Measurements from ENCODE around the gene FREM2.

FREM2 gene

DNA sequence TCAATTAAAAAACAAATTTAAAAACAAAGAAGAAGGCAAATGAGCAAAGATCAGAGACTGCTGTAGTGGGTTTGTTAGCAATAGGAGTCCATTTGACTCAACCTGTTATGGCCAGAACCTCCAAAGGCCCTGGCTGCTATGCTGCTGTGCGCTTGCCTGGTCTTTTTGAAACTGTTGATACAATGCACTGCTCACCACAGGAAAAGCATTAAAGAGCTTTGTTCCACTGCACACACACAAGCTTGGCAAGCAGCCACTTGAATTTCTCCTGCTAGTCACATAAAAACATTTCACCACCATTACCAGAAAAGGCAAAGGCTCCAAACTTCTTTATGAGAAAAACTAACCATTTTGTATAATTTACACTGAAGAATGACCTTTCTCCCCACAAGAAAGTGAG, 132.2 kb downstream of the FREM2 start:
- H3K4me3 Mint-ChIP-seq, result no peak overlapping the region
- no peaks in the 10 kb centered on the region for H3K9me3 Mint-ChIP-seq (ENCODE audit: low read depth)
- H3K4me1 Mint-ChIP-seq (ENCODE audit: low read depth), result no peaks in the 10 kb centered on the region
- no peaks in the 10 kb centered on the region for H3K36me3 Mint-ChIP-seq
- no peaks in the 10 kb centered on the region for H3K27me3 Mint-ChIP-seq
- H3K27ac Mint-ChIP-seq, result no peak overlapping the region

DNA sequence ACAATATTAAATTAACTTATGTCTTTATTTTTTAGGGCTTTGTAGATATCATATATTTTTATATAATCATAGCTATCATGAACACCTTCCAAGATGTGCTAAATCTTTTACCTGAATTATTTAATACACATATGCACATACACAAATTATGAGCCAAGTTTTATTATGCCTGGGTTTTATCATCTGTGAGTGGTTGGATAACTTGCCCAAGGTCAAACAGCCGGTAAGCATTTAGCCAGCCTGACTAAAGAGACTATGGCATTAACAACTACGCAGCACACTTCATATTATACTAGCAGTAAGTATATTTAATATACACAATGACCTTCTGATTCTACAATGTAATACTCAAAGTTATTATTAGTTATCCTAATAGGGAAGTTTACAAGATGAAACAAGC, 132.7 kb downstream of the FREM2 start:
- H3K9me3 Mint-ChIP-seq (ENCODE audit: low read depth), result no peaks in the 10 kb centered on the region
- no peaks in the 10 kb centered on the region for H3K36me3 Mint-ChIP-seq
- H3K4me3 Mint-ChIP-seq, result no peak overlapping the region
- H3K27ac Mint-ChIP-seq, result no peak overlapping the region
- no peaks in the 10 kb centered on the region for H3K4me1 Mint-ChIP-seq (ENCODE audit: low read depth)
- H3K27me3 Mint-ChIP-seq, result no peaks in the 10 kb centered on the region

GRCh38 chr13:38821770-38822551, 135.1 kb downstream of the FREM2 start:
- Mint-ChIP-seq H3K27ac (no peak overlapping the region), H3K9me3 (ENCODE audit: low read depth) (no peaks in the 10 kb centered on the region), H3K27me3 (no peaks in the 10 kb centered on the region), H3K4me1 (ENCODE audit: low read depth) (no peaks in the 10 kb centered on the region), H3K36me3 (no peaks in the 10 kb centered on the region), H3K4me3 (no peak overlapping the region)

DNA sequence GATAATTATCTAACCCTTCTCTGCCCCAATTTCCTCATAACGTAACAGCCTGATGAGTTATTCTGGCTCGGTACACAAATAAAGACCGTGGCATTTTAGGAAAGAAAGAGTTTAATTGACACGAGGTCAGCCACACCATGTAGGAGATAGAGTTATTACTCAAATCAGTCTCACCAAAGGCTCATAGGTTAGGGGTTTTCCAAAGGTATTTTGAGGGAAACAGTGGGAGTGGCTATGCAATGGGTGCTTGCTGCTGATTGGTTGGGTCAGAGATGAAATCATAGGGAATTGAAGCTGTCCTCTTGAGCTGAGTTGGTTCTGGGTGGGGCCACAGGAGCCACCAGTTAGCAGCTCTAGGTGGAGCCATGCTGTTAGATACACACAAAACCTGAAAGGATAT, 137.5 kb downstream of the FREM2 start:
- H3K27ac Mint-ChIP-seq, result no peak overlapping the region
- H3K4me3 Mint-ChIP-seq, result no peak overlapping the region
- no peaks in the 10 kb centered on the region for H3K27me3 Mint-ChIP-seq
- H3K4me1 Mint-ChIP-seq (ENCODE audit: low read depth), result no peaks in the 10 kb centered on the region
- H3K9me3 Mint-ChIP-seq (ENCODE audit: low read depth), result no peaks in the 10 kb centered on the region
- no peaks in the 10 kb centered on the region for H3K36me3 Mint-ChIP-seq

- H3K4me3 Mint-ChIP-seq, result no peak overlapping the region
- H3K4me1 Mint-ChIP-seq (ENCODE audit: low read depth), result no peaks in the 10 kb centered on the region
- H3K9me3 Mint-ChIP-seq (ENCODE audit: low read depth), result no peaks in the 10 kb centered on the region
- H3K27ac Mint-ChIP-seq, result no peak overlapping the region
- H3K36me3 Mint-ChIP-seq, result no peaks in the 10 kb centered on the region
- no peaks in the 10 kb centered on the region for H3K27me3 Mint-ChIP-seq
These were observed 139.4 kb downstream of the FREM2 start for GRCh38 chr13:38826182-38826813.

GRCh38 chr13:38830442-38831045, 143.7 kb downstream of the FREM2 start:
- Mint-ChIP-seq H3K27me3 (peaks cover under 1% of the 10 kb centered on the region), H3K4me3 (no peak overlapping the region), H3K27ac (peak overlapping the region; percentile 36), H3K4me1 (ENCODE audit: low read depth) (no peaks in the 10 kb centered on the region), H3K9me3 (ENCODE audit: low read depth) (peaks cover 3% of the 10 kb centered on the region), H3K36me3 (no peaks in the 10 kb centered on the region)

DNA sequence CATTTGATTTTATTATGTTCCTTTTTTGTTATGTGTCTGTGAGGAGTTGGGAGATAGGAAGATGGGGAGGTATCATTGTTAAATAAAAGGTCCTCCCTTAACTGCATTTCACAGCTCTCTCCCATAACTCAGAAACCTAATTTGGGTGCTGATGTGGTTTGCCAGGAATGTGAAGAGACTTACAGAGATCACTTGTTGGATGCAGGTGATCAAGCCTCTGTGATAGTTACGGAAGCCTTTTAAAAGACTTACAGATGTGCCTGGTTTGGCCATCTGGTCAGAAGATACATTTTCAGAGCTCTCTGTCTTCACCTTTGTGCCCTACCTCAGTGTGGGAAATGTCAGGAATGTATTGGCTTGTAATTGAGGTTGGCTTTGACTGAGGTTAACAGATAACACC, 157.7 kb downstream of the FREM2 start:
- Mint-ChIP-seq H3K36me3 (no peaks in the 10 kb centered on the region), H3K4me1 (ENCODE audit: low read depth) (no peaks in the 10 kb centered on the region), H3K4me3 (no peak overlapping the region), H3K27ac (no peak overlapping the region), H3K27me3 (peaks cover 6% of the 10 kb centered on the region), H3K9me3 (ENCODE audit: low read depth) (no peaks in the 10 kb centered on the region)

GRCh38 chr13:38848360-38848759, 161.5 kb downstream of the FREM2 start:
- peaks cover 7% of the 10 kb centered on the region for H3K27me3 Mint-ChIP-seq
- H3K4me1 Mint-ChIP-seq (ENCODE audit: low read depth), result no peaks in the 10 kb centered on the region
- H3K4me3 Mint-ChIP-seq, result no peak overlapping the region
- no peak overlapping the region for H3K27ac Mint-ChIP-seq
- H3K9me3 Mint-ChIP-seq (ENCODE audit: low read depth), result no peaks in the 10 kb centered on the region
- H3K36me3 Mint-ChIP-seq, result no peaks in the 10 kb centered on the region

- Mint-ChIP-seq H3K4me1 (ENCODE audit: low read depth) (no peaks in the 10 kb centered on the region), H3K9me3 (ENCODE audit: low read depth) (no peaks in the 10 kb centered on the region), H3K27ac (no peak overlapping the region), H3K4me3 (no peak overlapping the region), H3K27me3 (peaks cover 6% of the 10 kb centered on the region), H3K36me3 (no peaks in the 10 kb centered on the region)
These were observed 162.4 kb downstream of the FREM2 start for GRCh38 chr13:38849315-38849714.

- Mint-ChIP-seq H3K9me3 (ENCODE audit: low read depth) (no peaks in the 10 kb centered on the region), H3K27me3 (peaks cover 6% of the 10 kb centered on the region), H3K4me1 (ENCODE audit: low read depth) (no peaks in the 10 kb centered on the region), H3K36me3 (no peaks in the 10 kb centered on the region), H3K27ac (no peak overlapping the region), H3K4me3 (no peak overlapping the region)
These were observed 164.2 kb downstream of the FREM2 start for GRCh38 chr13:38850868-38851626.

GRCh38 chr13:38854226-38854625, 167.3 kb downstream of the FREM2 start:
- Mint-ChIP-seq H3K27ac (no peak overlapping the region), H3K4me3 (no peak overlapping the region), H3K4me1 (ENCODE audit: low read depth) (no peaks in the 10 kb centered on the region), H3K27me3 (peaks cover 11% of the 10 kb centered on the region), H3K9me3 (ENCODE audit: low read depth) (no peaks in the 10 kb centered on the region), H3K36me3 (no peaks in the 10 kb centered on the region)

GRCh38 chr13:38856065-38856464, 169.2 kb downstream of the FREM2 start:
- Mint-ChIP-seq H3K36me3 (no peaks in the 10 kb centered on the region), H3K4me3 (no peak overlapping the region), H3K9me3 (ENCODE audit: low read depth) (no peaks in the 10 kb centered on the region), H3K27ac (no peak overlapping the region), H3K4me1 (ENCODE audit: low read depth) (no peaks in the 10 kb centered on the region), H3K27me3 (peaks cover 8% of the 10 kb centered on the region)

DNA sequence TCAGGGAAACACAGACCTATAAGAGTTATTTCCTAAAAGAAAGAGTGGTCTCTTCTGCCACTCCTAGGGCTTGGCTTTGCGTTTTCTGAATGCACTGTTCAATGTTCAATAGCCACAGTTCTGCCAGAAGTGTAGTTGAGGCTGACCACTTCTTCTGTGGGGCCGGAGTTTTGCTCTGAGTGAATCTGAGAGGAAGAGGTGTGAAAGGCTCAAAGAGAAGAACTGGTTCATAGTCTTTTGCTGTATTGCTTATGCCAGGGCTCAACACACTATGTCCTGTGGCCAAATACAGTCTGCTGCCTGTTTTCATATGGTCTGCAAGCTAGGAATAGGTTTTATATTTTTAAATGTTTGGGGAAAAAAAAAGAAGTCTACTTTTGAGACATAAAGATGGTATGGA, 175.6 kb downstream of the FREM2 start:
- H3K36me3 Mint-ChIP-seq, result no peaks in the 10 kb centered on the region
- no peak overlapping the region for H3K27ac Mint-ChIP-seq
- no peaks in the 10 kb centered on the region for H3K9me3 Mint-ChIP-seq (ENCODE audit: low read depth)
- peaks cover 10% of the 10 kb centered on the region for H3K27me3 Mint-ChIP-seq
- no peak overlapping the region for H3K4me3 Mint-ChIP-seq
- H3K4me1 Mint-ChIP-seq (ENCODE audit: low read depth), result no peaks in the 10 kb centered on the region

- peaks cover 13% of the 10 kb centered on the region for H3K27me3 Mint-ChIP-seq
- H3K36me3 Mint-ChIP-seq, result no peaks in the 10 kb centered on the region
- no peak overlapping the region for H3K4me3 Mint-ChIP-seq
- no peaks in the 10 kb centered on the region for H3K4me1 Mint-ChIP-seq (ENCODE audit: low read depth)
- H3K27ac Mint-ChIP-seq, result no peak overlapping the region
- no peaks in the 10 kb centered on the region for H3K9me3 Mint-ChIP-seq (ENCODE audit: low read depth)
These were observed 176.7 kb downstream of the FREM2 start for GRCh38 chr13:38863536-38863935.

GRCh38 chr13:38866649-38867048, 179.8 kb downstream of the FREM2 start:
- Mint-ChIP-seq H3K27me3 (peaks cover 11% of the 10 kb centered on the region), H3K36me3 (no peaks in the 10 kb centered on the region), H3K4me3 (no peak overlapping the region)

More at GRCh38 chr13:38866649-38867048, 179.8 kb downstream of the FREM2 start:
- no peaks in the 10 kb centered on the region for H3K4me1 Mint-ChIP-seq (ENCODE audit: low read depth)
- no peak overlapping the region for H3K27ac Mint-ChIP-seq
- H3K9me3 Mint-ChIP-seq (ENCODE audit: low read depth), result no peaks in the 10 kb centered on the region
